HG03378 (cell line): ENCODE data around the gene IP6K2.

Experiments
- ATAC-seq: cut with Tn5 transposase; IDR thresholded peaks from one replicate; pipeline ENCODE4 v1.9.1; 2021; ENCODE audit warnings: mild to moderate bottlenecking, moderate library complexity; ENCODE audit not compliant: unreplicated experiment

The IP6K2 gene

GRCh38 chr3:48644898-48645760 lies 71.9 kb downstream of the IP6K2 start:
- no peak for ATAC-seq

- no peak for ATAC-seq
These were observed 74.4 kb downstream of the IP6K2 start for GRCh38 chr3:48642605-48643004.

- ATAC-seq = no peak
These were observed 75.6 kb downstream of the IP6K2 start for GRCh38 chr3:48641396-48641795.

- ATAC-seq = no peak
These were observed 76.9 kb downstream of the IP6K2 start for GRCh38 chr3:48639944-48640606.
